Stimulated activated CD4-positive, alpha-beta T cell treated with anti-CD3 and anti-CD28 coated beads, Interleukin-12 subunit alpha, Interleukin-12 subunit beta, amount 100 ng/mL, for 4 hours (primary cell): Measurements from ENCODE around the gene ATP6V0E1.

ENCODE experiments used
- DNase-seq: peaks from one replicate; pipeline ENCODE4 v3.0.0-alpha.2; 2020

Gene ATP6V0E1

DNA sequence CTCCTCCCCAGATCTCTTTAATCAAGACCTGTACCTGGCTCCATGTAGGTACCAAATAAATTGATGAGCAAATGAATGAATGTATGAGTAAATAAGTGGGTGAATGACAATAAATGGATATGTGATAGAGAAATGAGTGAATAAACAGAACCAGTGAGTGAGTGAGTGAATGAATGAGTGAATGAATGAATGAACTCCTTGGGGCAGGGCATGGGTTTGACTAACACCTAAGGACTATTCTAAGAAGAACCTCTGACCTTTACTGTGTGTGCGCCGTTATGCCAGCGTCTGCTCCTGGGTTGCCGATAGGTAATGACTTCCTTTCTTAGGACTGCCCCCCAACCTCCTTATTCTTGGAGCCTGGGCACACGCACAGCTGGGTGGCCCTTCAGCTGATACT lies 26.1 kb upstream of the ATP6V0E1 start:
- DNase-seq, result no peak

DNA sequence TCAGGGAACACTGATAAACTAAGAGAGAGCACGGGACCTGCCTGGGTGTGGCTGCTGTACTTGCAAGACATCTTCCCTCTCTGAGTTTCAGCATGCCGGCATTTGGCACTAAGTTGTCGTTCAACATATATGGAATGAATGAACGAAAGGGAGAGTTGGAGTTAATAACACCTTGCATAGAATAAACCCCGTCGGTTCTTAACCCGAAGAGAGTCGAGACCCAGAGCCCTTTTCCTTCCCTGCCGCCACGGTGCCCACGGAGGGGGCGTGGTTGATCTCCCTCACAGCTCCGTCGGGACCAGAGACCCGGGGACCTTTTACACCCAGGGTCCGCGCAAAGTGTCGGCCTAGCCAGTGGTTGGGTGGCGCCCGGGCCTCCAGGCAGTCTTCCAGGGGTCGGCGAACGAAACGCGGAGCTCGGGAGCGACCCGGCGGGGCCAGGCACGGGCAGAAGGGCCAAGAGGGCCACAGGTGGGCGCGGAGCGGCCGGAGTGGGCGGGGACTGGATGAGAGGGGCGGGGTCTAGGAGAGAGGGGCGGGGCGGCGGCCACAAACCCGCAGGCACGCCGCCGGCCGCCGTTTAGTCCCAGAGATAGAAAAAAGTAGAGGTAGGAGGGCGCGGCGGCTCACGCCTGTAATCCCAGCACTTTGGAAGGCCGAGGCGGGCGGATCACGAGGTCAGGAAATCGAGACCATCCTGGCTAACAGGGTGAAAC lies 25.1 kb upstream of the ATP6V0E1 start:
- peak; percentile 66 for DNase-seq

DNA sequence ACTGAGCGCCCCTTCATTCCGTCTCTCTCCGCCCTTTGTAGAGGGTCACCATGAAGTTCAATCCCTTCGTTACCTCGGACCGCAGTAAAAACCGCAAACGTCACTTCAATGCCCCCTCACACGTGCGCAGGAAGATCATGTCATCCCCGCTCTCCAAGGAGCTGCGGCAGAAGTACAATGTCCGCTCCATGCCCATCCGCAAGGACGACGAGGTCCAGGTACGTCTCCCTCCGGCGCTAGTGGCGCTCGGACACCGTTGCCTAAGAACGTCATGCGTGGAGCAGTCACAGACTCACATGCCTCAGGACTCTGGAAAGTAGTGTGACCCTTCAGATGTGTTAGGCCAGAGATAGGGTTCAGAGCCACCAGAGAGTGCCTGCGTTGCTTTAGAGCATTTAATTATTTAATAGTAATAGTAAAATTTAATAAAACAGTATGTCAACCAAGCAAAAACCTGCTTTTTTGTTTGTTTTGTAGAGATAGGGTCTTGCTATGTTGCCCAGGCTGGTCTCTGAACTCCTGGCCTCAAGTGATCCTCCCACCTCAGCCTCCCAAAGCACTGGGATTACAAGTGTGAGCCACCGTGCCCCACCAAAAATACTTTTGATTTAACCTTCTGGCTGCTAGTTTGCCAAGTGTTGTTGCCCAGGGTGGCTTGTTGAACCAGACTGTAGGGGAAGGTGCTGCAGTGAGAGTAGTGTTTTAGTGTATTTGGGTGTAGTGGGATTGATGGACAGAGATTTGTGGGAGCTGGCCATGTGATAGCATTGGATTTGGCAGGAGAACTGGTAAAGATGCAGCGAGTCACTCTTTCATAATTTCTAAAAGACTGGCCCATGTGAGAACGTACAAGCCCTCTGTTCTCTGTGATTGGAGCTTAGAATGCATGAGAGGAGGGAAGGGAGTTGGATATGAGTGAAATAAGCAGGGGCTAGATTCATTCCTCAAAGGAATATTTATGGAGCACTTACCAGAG lies 23.5 kb upstream of the ATP6V0E1 start:
- DNase-seq, result no peak

DNA sequence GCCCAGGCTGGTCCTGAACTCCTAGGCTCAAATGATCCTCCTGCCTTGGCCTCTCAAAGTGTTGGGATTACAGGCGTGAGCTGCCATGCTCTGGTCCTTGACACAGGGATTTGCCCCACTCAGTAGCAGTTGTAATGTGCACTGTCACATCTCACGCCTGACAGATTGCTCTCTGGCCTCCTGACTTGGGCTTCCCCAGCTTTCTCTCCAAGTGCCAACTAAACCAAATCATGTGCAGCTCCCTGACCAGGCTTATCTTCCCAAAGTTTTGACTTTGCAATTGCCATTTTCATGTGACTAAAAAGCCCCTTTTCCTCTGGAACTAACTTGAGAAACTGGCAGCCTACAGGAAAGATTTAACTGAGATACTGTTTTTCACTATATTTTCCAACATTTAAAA lies 13.7 kb upstream of the ATP6V0E1 start:
- no peak for DNase-seq

DNA sequence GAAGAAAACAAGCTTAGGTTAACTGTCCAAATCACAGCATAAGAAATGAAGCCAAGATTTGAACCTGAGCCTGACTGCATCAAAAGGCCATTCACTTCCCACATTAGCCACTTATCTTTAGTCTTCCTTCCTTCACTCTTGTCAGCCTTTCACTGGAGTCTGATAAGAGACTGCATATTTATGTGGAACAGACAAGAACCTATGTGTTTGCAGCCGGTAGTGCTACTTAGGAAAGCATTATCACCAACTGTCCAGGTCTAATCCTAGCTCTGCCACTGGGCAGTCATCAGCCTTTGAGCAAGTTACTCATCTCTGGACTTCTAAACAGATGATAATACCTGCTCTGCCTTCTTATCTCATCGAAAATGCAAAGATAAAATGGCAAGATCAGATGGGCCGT lies 12.1 kb upstream of the ATP6V0E1 start:
- no peak for DNase-seq

DNA sequence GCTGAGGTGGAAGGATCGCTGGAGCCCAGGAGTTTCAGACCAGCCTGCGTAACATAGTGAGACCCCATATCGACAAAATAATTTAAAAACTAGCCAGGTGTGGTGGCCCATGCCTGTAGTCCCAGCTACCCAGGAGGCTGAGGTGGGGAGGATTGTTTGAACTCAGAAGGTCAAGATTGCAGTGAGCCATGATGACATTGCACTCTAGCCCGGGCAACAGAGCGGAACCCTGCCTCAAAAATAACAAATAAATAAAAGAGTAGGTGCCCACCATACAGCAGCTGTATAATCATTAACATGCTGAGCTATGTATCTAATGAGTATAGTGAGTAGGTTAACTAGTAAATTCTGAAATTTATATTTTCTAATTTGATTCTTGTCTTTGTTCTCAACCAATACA lies 11.0 kb upstream of the ATP6V0E1 start:
- DNase-seq, result no peak

DNA sequence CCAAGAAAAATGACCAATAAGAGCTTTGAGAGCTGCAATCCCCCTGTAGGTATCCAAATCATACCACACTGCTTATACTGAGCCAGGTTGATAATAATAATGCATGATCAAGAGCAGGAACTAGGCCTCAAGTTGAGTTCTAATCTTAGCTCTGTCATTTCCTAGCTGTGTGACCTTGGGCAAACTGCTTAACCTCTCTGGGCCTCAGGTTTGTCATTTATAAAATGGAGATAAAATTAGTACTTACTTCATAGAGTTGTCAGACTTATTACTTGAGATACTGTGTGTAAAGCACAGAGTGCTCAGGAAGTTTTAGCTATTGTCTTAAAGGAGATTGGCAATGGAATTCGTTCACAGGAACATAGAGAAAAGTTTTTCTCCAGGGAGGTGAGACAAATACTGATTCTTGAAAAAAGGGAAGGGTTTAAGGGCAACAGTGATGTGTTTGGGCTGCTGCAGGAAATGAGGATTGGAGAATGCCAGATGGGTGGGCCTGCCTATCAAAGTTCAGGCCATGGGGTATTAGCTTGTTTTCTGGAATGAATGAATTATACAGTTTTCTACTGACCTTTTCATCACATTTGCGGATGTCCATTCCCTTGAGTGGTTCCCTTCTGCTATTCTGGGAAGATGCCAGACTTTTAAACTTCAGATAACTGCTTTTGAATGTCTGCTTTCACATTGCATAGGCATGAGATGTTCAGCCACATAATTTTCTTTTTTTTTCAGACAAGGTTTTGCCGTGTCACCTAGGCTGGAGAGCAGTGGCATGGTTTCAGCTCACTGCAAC lies 10.2 kb upstream of the ATP6V0E1 start:
- DNase-seq, result no peak

DNA sequence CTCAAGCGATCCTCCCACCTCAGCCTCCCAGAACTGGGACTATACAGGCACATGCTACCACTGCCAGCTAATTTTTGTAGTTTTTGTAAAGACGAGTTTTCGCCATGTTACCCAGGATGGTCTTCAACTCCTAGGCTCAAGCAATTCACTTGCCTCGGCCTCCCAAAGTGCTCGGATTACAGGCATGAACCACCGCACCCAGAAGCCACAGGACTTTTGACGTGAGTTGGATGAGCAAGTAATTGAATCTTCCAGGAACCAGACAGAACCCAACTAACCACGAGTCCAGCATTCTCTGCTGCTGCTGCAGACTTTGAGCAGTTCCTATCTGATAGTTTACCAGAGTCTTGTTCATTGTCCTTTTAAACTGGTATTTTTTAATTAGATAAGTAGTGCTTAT lies 9.6 kb upstream of the ATP6V0E1 start:
- DNase-seq, result no peak

DNA sequence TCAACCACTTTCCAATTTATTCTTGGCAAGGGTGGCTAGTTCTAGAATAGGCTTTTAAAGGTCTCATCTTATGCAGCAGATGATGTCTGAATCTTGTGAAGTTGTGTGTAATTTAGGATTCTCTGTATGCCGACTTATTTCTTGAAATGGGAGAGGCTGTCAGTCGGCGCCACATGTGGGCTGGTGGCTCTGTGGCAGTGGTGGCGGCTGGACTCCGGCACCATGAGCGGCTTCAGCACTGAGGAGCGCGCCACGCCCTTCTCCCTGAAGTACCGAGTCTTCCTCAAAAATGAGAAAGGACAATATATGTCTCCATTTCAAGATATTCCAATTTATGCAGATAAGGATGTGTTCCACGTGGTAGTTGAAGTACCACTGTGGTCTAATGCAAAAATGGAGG lies 8.3 kb upstream of the ATP6V0E1 start:
- DNase-seq, result no peak

DNA sequence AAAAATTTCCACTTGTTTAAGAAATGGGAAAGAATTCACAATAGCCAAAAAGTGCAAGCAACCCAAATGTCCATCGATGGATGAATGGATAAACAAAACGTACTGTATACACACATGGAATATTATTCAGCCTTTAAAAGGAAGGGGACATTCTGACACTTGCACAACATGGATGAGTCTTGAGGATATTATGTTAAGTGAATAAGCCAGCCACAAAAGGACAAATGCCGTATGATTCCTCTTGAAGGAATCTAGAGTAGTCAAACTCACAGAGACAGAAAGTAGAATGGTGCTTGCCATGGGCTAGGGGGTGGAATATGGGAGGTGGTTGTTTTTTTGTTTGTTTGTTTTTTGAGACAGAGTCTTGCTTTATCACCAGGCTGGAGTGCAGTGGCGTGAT lies 3.8 kb upstream of the ATP6V0E1 start:
- DNase-seq, result no peak

DNA sequence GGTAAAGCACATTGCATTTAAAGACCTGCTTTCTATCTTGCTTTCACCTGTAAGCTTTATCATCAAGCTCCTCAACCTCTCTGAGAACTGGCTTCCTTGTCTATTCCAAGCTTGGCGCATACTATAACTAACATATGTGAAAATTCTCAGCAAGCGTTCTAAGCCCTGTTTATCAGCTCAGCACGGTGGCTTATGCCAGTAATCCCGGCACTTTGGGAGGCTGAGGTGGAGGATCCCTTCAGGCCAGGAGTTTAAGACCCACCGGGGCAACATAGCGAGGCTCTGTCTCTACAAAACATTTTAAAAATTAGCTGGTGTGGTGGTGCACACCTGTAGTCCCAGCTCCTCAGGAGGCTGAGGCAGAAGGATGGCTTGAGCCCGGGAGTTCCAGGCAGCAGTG lies 1.6 kb upstream of the ATP6V0E1 start:
- no peak for DNase-seq

DNA sequence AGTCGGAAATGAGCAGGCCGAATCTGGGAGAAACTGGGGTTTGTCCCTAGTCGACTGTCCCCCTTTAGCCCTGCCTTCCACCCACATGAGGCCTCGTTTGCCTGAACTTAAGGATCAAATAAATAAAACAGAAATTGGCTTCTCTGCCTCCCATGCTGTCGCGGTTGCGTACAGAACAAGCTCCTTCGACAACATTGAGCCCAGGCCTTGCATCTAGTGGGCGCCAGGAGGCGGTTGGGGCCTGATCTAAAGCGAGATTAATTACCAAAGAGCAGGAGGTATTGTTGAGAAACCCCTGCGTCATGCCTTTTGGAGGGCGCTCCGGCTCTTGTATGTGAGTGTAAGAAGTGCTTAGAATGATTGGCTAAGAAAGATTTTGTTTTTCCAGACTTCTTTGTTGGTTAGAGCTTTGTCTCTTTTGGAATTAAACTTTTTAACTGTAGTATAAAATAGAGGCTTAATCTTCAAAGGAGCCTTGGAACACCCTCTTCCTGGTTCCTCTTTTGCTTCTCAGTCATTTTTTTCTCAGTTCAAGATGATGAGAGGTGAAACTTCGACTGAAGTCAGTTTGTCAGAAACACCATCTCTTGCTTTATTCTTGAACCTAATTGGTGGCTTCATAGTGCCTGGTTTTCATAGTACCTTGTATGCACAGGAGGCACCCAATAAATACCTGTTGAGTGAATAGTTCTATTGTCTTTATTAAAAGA lies 828 bp downstream of the ATP6V0E1 start:
- DNase-seq, result peak; percentile 60

DNA sequence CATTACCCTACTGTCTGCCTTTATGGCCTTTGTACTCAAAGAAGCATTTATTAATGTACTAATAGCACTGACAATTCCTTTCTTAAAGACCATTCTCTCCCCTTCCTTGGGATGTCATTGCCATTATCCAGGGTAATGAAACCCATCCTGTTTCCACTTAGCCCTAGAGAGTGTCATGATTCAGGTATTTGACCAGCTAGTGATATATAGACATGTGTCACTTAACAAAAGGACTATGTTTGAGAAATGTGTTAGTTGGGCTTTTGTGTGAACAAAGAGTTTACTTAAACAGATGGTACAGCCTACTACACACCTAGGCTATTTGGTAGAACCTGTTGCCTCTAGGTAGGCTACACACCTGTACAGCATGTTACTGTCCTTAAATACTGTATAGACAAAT lies 2.0 kb downstream of the ATP6V0E1 start:
- DNase-seq, result no peak

DNA sequence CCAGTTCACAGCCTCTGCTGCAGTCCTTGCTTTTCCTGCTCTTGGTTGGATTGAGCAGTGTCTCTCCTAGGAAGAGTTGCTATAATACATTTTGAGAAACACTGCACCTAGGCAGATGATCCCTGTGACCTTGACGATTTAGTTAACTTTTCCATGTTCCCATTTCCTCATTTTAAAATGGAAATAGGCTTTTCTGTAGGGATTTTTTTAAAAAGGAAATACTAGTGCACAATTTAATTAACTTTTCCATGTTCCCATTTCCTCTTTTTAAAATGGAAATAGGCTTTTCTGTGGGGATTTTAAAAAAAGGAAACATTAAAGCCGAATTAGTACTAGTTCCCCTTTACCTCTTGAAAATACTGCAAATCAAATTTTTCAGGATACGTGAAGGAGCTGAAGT lies 4.7 kb downstream of the ATP6V0E1 start:
- no peak for DNase-seq

DNA sequence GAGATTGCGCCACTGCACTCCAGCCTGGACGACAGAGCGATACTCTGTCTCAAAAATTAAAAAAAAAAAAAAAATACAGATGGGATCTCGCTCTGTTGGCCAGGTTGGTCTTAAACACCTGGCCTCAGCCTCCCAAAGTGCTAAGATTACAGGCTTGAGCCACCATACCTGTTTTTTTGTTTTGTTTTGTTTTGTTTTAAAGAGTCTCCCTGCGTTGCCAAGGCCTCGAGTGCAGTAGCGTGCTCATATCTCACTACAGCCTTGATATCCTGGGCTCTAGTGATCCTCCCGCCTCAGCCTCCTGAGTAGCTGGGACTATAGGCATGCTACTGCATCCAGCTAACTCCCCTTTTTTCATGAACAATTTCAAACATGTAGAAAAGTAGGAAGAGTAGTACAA lies 7.2 kb downstream of the ATP6V0E1 start:
- no peak for DNase-seq

DNA sequence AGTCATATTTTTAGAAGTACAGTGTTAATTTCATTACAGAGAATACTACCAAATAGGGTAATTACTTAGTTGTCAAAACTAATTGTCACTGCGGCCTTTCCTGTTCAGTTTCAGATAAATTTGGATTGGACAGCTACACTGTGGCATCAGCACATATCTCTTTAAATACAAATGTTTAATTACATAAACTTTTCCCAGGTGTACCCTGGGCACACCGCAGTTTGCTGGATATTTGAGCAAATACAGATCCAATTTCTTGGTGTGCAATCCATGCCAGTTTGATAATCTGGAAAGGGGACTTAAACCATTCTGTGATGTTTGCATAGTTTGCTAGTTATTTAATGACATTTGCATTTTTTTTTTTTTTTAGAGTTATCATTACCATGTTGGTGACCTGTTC lies 10.8 kb downstream of the ATP6V0E1 start:
- DNase-seq, result no peak

DNA sequence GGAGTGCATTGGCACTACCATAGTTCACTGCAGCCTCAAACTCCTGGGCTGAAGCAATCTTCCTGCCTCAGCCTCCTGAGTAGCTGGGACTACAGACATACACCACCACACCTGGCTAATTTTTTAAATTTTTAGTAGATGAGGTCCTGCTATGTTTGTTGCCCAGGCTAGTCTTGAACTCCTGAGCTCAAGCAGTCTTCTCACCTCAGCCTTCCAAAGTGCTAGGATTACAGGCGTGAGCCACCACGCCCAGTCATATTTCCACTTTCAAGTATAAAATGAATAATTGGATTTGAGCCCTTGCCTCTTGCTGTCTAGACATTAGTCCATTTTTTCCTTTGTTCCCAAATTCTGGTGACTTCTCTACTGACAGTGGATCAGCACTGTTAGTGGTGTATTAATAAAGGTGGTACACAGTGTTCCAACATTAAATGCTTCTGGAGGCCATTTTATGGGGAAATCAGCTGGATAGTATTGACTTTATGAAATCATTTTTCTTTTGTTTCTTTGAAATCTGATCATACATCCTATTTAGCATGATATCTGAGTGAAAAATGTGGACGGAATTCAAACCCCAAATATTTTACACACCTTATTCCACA lies 15.9 kb downstream of the ATP6V0E1 start:
- no peak for DNase-seq

DNA sequence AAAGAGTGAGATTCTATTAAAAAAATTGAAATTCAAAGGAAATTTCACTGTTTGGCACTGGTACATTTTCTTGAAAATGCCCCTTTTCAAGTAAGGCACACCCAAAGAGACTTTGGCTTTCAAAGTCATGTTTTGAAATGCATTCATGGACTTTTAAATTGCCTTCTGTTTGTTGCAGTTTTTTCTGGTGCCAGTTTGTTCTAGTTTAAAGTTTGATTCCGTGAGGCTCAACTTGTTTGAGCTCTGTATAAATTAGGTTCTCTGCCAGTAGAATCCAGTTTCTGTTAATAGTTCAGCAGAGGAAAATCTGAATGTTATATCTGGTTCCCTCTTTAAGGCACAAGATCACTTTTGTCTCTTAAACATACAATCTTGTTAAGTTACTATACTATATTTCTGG lies 16.4 kb downstream of the ATP6V0E1 start:
- no peak for DNase-seq

DNA sequence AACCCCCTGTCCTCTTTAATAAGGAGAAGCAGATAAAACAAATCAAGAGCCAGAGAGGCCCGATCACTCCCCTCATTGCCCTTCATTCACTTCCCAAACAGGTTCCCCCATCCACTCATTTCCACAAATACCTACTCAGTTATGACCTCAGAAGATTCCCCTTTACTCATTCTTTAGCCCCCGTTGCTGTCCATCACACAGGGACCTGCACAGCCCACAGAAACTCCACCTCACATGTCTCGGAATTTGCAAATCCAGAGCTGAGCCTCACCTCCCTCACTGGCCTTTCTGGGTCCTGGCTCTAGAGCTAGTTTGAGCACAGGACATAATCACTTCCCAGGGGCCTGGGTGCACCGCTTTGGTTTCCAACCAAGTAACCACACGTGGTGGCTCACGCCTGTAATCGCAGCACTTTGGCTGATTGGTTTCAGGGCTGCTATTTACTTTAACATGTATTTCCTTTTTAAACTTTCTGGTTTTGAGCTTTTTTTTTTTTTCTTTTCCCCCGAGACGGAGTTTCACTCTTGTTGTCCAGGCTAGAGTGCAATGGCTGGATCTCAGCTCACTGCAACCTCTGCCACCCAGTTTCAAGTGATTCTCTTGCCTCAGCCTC lies 17.8 kb downstream of the ATP6V0E1 start:
- DNase-seq, result no peak

DNA sequence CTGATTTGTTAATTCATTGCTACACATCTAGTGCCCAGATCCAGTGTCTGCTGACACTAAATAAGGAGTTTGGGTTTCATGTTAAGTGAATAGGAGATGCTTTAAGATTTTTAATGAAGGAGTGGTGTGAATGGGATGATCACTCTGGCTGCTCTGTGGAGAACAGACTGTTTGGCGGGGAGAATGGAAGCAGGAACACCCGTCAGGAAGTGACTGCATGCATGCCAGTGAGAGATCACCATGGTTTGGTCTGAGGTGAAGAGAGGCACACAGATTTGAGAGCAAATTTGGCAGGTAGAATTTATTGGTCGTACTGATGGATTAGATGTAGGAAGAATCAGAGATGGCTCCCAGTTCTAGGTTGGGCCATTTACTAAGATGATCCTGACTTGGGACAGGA lies 19.8 kb downstream of the ATP6V0E1 start:
- no peak for DNase-seq

DNA sequence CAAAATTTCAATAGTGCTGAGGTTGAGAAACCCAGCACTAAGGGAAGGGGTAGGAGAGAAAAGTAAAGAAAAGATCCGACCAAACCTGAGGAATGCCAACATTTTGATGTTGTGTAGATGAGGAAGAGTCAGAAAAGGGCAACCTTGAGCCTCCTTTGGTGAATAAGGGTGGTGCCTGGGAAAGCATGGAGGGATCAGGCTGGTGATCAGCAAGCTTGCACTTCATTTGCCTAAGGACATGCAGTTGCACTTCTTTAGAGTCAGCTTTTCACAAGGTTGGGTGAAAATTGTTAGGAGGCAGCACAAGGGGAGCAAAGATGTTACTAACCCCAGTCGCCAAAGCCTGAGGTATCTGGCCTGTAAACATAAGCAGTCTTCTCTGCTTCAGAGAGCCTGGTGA lies 20.4 kb downstream of the ATP6V0E1 start:
- DNase-seq, result no peak

DNA sequence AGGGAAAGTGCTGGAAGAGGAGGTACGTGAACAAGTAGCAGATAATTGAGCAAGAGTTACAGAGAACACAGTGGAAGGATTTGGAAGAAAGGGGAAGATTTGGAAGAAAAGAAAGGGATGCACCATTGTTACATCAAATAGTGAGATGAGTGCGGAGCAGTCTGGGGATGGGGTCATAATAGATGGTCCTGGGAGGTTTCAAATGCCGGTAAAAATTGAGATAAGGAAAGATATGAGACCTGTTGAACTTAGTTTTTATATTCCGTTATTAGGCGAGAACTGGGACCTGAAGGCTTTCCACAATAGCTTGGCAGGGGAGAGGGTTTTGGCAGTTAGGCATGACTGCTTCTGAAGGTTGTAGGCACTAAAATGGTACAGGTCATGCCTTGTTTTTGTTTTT lies 20.9 kb downstream of the ATP6V0E1 start:
- DNase-seq, result no peak
